ENCODE results near the gene YPEL2.

The YPEL2 gene

GRCh38 chr17:59376506-59376905, 45.1 kb downstream of the YPEL2 start:
- Histone ChIP-seq H3K9me3 (replicated peaks in 1 of 2; ENCODE audit: control insufficient read depth in 2 of 2, insufficient read depth in 1 of 2, low read depth in 1 of 2, low read length in 2 of 2) (no peaks in the 10 kb centered on the region), H3K4me3 (ENCODE audit: low read length in 2 of 2) (no peak overlapping the region), H4K91ac (ENCODE audit: low read depth, low read length, poor library complexity) (no peak overlapping the region), H3K4me2 (ENCODE audit: insufficient read depth, low read length, poor library complexity, severe bottlenecking) (no peak overlapping the region), H2BK120ac (ENCODE audit: low read depth, low read length) (no peak overlapping the region), H2BK12ac (ENCODE audit: low read length) (no peak overlapping the region), H3K36me3 (replicated peaks in 1 of 2; ENCODE audit: control insufficient read depth in 2 of 2, insufficient read depth in 2 of 2, low read length in 2 of 2) (peaks cover 0 to 3% of the 10 kb centered on the region in 2 donors), H2BK5ac (ENCODE audit: low read length) (no peak overlapping the region), H3K79me1 (ENCODE audit: low read depth, low read length) (no peaks in the 10 kb centered on the region), H3K23ac (ENCODE audit: low read depth, low read length, poor library complexity) (no peak overlapping the region), H4K8ac (ENCODE audit: low read depth, low read length) (no peak overlapping the region), H3K4me1 (ENCODE audit: control insufficient read depth in 2 of 2, insufficient read depth in 1 of 2, low read depth in 1 of 2, low read length in 2 of 2) (peaks cover 15 to 26% of the 10 kb centered on the region in 2 donors), H2AK5ac (ENCODE audit: low read depth, low read length) (no peak overlapping the region), H2AFZ (ENCODE audit: low read length) (no peak overlapping the region), H2BK15ac (ENCODE audit: low read length) (no peak overlapping the region), H3K27me3 (ENCODE audit: control insufficient read depth in 3 of 3, insufficient read depth in 3 of 3, low read depth in 1 of 3, low read length in 3 of 3) (no peaks in the 10 kb centered on the region), H3K4ac (ENCODE audit: low read length) (no peak overlapping the region), H3K18ac (ENCODE audit: low read length) (no peak overlapping the region), H3K9ac (ENCODE audit: low read depth, low read length, poor library complexity) (no peak overlapping the region), H3K27ac (replicated peaks; ENCODE audit: low read length) (no peak overlapping the region), H3K14ac (ENCODE audit: low read length) (no peak overlapping the region)
- WGBS, 2 donors (ENCODE audit: extremely low coverage in 2 of 2, insufficient read length in 2 of 2, insufficient replicate concordance in 1 of 2) = no CpG with 5 or more reads among the region's 5 CpGs
- DNase-seq (ENCODE audit: low spot score) = no peak

GRCh38 chr17:59377410-59377809, 46.0 kb downstream of the YPEL2 start:
- Histone ChIP-seq H3K23ac (ENCODE audit: low read depth, low read length, poor library complexity) (no peak overlapping the region), H3K9me3 (replicated peaks in 1 of 2; ENCODE audit: control insufficient read depth in 2 of 2, insufficient read depth in 1 of 2, low read depth in 1 of 2, low read length in 2 of 2) (no peaks in the 10 kb centered on the region), H3K27ac (replicated peaks; ENCODE audit: low read length) (no peak overlapping the region), H3K18ac (ENCODE audit: low read length) (no peak overlapping the region), H4K91ac (ENCODE audit: low read depth, low read length, poor library complexity) (no peak overlapping the region), H4K8ac (ENCODE audit: low read depth, low read length) (no peak overlapping the region), H2BK15ac (ENCODE audit: low read length) (no peak overlapping the region), H2BK5ac (ENCODE audit: low read length) (no peak overlapping the region), H3K4me2 (ENCODE audit: insufficient read depth, low read length, poor library complexity, severe bottlenecking) (no peak overlapping the region), H3K14ac (ENCODE audit: low read length) (no peak overlapping the region), H2AK5ac (ENCODE audit: low read depth, low read length) (no peak overlapping the region), H3K4me3 (ENCODE audit: low read length in 2 of 2) (no peak overlapping the region), H3K9ac (ENCODE audit: low read depth, low read length, poor library complexity) (no peak overlapping the region), H2AFZ (ENCODE audit: low read length) (no peak overlapping the region), H3K4ac (ENCODE audit: low read length) (no peak overlapping the region), H3K4me1 (ENCODE audit: control insufficient read depth in 2 of 2, insufficient read depth in 1 of 2, low read depth in 1 of 2, low read length in 2 of 2) (peaks cover 7 to 17% of the 10 kb centered on the region in 2 donors), H2BK120ac (ENCODE audit: low read depth, low read length) (no peak overlapping the region), H3K79me1 (ENCODE audit: low read depth, low read length) (no peaks in the 10 kb centered on the region), H3K27me3 (ENCODE audit: control insufficient read depth in 3 of 3, insufficient read depth in 3 of 3, low read depth in 1 of 3, low read length in 3 of 3) (no peaks in the 10 kb centered on the region), H3K36me3 (replicated peaks in 1 of 2; ENCODE audit: control insufficient read depth in 2 of 2, insufficient read depth in 2 of 2, low read length in 2 of 2) (peaks cover 0 to 3% of the 10 kb centered on the region in 2 donors), H2BK12ac (ENCODE audit: low read length) (no peak overlapping the region)
- no peak for DNase-seq (ENCODE audit: low spot score)
- no CpG with 5 or more reads among the region's 3 CpGs for WGBS, 2 donors (ENCODE audit: extremely low coverage in 2 of 2, insufficient read length in 2 of 2, insufficient replicate concordance in 1 of 2)

- no peak overlapping the region for H3K23ac ChIP-seq (ENCODE audit: low read depth, low read length, poor library complexity)
- H2AFZ ChIP-seq (ENCODE audit: low read length) = no peak overlapping the region
- no peak overlapping the region for H3K14ac ChIP-seq (ENCODE audit: low read length)
- no peaks in the 10 kb centered on the region for H3K79me1 ChIP-seq (ENCODE audit: low read depth, low read length)
- H2BK15ac ChIP-seq (ENCODE audit: low read length) = no peak overlapping the region
- no peak for DNase-seq (ENCODE audit: low spot score)
- no peak overlapping the region for H2AK5ac ChIP-seq (ENCODE audit: low read depth, low read length)
- H2BK5ac ChIP-seq (ENCODE audit: low read length) = no peak overlapping the region
- no peak overlapping the region for H4K91ac ChIP-seq (ENCODE audit: low read depth, low read length, poor library complexity)
- H3K27ac ChIP-seq (replicated peaks; ENCODE audit: low read length) = no peak overlapping the region
- H4K8ac ChIP-seq (ENCODE audit: low read depth, low read length) = no peak overlapping the region
- no peaks in the 10 kb centered on the region for H3K9me3 ChIP-seq (replicated peaks in 1 of 2; ENCODE audit: control insufficient read depth in 2 of 2, insufficient read depth in 1 of 2, low read depth in 1 of 2, low read length in 2 of 2)
- H3K36me3 ChIP-seq (replicated peaks in 1 of 2; ENCODE audit: control insufficient read depth in 2 of 2, insufficient read depth in 2 of 2, low read length in 2 of 2) = peaks cover 0 to 3% of the 10 kb centered on the region in 2 donors
- H3K9ac ChIP-seq (ENCODE audit: low read depth, low read length, poor library complexity) = no peak overlapping the region
- H3K4me1 ChIP-seq (ENCODE audit: control insufficient read depth in 2 of 2, insufficient read depth in 1 of 2, low read depth in 1 of 2, low read length in 2 of 2) = peaks cover 5 to 6% of the 10 kb centered on the region in 2 donors
- no peak overlapping the region for H2BK120ac ChIP-seq (ENCODE audit: low read depth, low read length)
- H3K27me3 ChIP-seq (ENCODE audit: control insufficient read depth in 3 of 3, insufficient read depth in 3 of 3, low read depth in 1 of 3, low read length in 3 of 3) = no peaks in the 10 kb centered on the region
- H3K4me3 ChIP-seq (ENCODE audit: low read length in 2 of 2) = no peak overlapping the region
- H2BK12ac ChIP-seq (ENCODE audit: low read length) = no peak overlapping the region
- no peak overlapping the region for H3K18ac ChIP-seq (ENCODE audit: low read length)
- no CpG with 5 or more reads among the region's 4 CpGs for WGBS, 2 donors (ENCODE audit: extremely low coverage in 2 of 2, insufficient read length in 2 of 2, insufficient replicate concordance in 1 of 2)
- H3K4ac ChIP-seq (ENCODE audit: low read length) = no peak overlapping the region
- H3K4me2 ChIP-seq (ENCODE audit: insufficient read depth, low read length, poor library complexity, severe bottlenecking) = no peak overlapping the region
These were observed 47.2 kb downstream of the YPEL2 start for GRCh38 chr17:59378675-59379074.

- Histone ChIP-seq H3K9me3 (replicated peaks in 1 of 2; ENCODE audit: control insufficient read depth in 2 of 2, insufficient read depth in 1 of 2, low read depth in 1 of 2, low read length in 2 of 2) (no peaks in the 10 kb centered on the region), H3K27me3 (ENCODE audit: control insufficient read depth in 3 of 3, insufficient read depth in 3 of 3, low read depth in 1 of 3, low read length in 3 of 3) (no peaks in the 10 kb centered on the region), H2AFZ (ENCODE audit: low read length) (no peak overlapping the region), H3K4me3 (ENCODE audit: low read length in 2 of 2) (no peak overlapping the region), H3K18ac (ENCODE audit: low read length) (no peak overlapping the region), H2BK12ac (ENCODE audit: low read length) (no peak overlapping the region), H3K4me2 (ENCODE audit: insufficient read depth, low read length, poor library complexity, severe bottlenecking) (no peak overlapping the region), H2BK15ac (ENCODE audit: low read length) (no peak overlapping the region), H2AK5ac (ENCODE audit: low read depth, low read length) (no peak overlapping the region), H3K23ac (ENCODE audit: low read depth, low read length, poor library complexity) (no peak overlapping the region), H3K14ac (ENCODE audit: low read length) (no peak overlapping the region), H4K91ac (ENCODE audit: low read depth, low read length, poor library complexity) (no peak overlapping the region), H3K27ac (replicated peaks; ENCODE audit: low read length) (no peak overlapping the region), H3K79me1 (ENCODE audit: low read depth, low read length) (no peaks in the 10 kb centered on the region), H3K4me1 (ENCODE audit: control insufficient read depth in 2 of 2, insufficient read depth in 1 of 2, low read depth in 1 of 2, low read length in 2 of 2) (peaks cover 0 to 5% of the 10 kb centered on the region in 2 donors), H3K36me3 (replicated peaks in 1 of 2; ENCODE audit: control insufficient read depth in 2 of 2, insufficient read depth in 2 of 2, low read length in 2 of 2) (peaks cover 0 to 3% of the 10 kb centered on the region in 2 donors), H2BK5ac (ENCODE audit: low read length) (no peak overlapping the region), H4K8ac (ENCODE audit: low read depth, low read length) (no peak overlapping the region), H2BK120ac (ENCODE audit: low read depth, low read length) (no peak overlapping the region), H3K9ac (ENCODE audit: low read depth, low read length, poor library complexity) (no peak overlapping the region), H3K4ac (ENCODE audit: low read length) (no peak overlapping the region)
- no CpG with 5 or more reads among the region's 3 CpGs for WGBS, 2 donors (ENCODE audit: extremely low coverage in 2 of 2, insufficient read length in 2 of 2, insufficient replicate concordance in 1 of 2)
- DNase-seq (ENCODE audit: low spot score) = no peak
These were observed 49.0 kb downstream of the YPEL2 start for GRCh38 chr17:59380474-59380873.
